ENCODE results near the gene TBP. TPM values are rescaled to one million over a fixed set of nuclear protein-coding genes. Genes with fewer than 3 reads are reported as not detected.

Gene TBP
- total and polyA plus RNA-seq, 2 of the 13 experiments (the other 11 are each of a cell fraction or from before 2014, with no cell fraction given): 21.7 to 28.1 TPM

DNA sequence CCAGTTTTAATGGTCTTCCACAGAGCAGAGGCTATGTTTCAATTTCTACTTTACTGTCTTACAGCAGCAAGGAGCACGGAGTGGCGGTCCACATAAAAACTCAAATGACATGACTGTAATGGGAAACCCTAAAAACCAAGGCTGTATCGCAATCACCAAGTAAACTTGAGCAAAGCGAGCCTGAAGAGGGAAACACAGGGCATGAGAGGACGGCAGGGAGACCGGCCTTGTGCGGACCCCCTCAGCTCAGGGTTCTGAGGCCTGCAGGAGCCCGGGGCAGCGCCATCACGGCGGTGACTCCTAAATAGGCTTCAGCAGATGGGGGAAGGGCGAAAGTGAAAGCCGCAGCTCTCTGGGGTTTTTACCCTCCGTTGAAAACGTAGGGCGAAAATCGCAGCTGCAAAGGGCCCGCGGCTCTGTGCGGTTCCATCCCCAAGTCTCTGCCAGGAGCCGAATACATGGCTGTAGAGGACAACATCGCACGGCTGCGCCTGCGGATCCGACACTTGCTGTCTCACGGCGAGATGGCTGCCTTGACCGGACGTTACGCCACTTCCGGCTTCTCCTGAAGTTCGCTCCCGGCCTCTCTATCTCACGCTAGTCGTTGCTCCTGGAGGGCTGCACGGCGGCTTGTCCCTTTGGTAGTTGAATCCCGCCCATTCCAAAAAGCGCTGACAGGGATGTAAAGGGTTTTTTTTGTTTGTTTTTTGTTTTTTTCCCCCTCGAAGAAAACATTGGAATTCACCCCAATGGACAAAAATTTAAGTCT lies 1.2 kb upstream of the TBP start, which contains the start of gene PSMB1 (continued):
- no peak for TF ChIP-seq ZKSCAN5 (CRISPR knock-in tag; IDR thresholded peaks at IDR 0.05)
- TF ChIP-seq IKZF5 (CRISPR knock-in tag; IDR thresholded peaks at IDR 0.05): peak; percentile 88; the same call in 1 of the 2 replicates
- TF ChIP-seq, protein P1, sequence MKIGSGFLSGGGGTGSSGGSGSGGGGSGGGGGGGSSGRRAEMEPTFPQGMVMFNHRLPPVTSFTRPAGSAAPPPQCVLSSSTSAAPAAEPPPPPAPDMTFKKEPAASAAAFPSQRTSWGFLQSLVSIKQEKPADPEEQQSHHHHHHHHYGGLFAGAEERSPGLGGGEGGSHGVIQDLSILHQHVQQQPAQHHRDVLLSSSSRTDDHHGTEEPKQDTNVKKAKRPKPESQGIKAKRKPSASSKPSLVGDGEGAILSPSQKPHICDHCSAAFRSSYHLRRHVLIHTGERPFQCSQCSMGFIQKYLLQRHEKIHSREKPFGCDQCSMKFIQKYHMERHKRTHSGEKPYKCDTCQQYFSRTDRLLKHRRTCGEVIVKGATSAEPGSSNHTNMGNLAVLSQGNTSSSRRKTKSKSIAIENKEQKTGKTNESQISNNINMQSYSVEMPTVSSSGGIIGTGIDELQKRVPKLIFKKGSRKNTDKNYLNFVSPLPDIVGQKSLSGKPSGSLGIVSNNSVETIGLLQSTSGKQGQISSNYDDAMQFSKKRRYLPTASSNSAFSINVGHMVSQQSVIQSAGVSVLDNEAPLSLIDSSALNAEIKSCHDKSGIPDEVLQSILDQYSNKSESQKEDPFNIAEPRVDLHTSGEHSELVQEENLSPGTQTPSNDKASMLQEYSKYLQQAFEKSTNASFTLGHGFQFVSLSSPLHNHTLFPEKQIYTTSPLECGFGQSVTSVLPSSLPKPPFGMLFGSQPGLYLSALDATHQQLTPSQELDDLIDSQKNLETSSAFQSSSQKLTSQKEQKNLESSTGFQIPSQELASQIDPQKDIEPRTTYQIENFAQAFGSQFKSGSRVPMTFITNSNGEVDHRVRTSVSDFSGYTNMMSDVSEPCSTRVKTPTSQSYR (CRISPR knock-in tag; IDR thresholded peaks at IDR 0.05; ENCODE audit: borderline replicate concordance): peak; percentile 89
- TF ChIP-seq, protein P2, sequence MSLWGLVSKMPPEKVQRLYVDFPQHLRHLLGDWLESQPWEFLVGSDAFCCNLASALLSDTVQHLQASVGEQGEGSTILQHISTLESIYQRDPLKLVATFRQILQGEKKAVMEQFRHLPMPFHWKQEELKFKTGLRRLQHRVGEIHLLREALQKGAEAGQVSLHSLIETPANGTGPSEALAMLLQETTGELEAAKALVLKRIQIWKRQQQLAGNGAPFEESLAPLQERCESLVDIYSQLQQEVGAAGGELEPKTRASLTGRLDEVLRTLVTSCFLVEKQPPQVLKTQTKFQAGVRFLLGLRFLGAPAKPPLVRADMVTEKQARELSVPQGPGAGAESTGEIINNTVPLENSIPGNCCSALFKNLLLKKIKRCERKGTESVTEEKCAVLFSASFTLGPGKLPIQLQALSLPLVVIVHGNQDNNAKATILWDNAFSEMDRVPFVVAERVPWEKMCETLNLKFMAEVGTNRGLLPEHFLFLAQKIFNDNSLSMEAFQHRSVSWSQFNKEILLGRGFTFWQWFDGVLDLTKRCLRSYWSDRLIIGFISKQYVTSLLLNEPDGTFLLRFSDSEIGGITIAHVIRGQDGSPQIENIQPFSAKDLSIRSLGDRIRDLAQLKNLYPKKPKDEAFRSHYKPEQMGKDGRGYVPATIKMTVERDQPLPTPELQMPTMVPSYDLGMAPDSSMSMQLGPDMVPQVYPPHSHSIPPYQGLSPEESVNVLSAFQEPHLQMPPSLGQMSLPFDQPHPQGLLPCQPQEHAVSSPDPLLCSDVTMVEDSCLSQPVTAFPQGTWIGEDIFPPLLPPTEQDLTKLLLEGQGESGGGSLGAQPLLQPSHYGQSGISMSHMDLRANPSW (CRISPR knock-in tag; IDR thresholded peaks at IDR 0.05; ENCODE audit: borderline replicate concordance): peak; percentile 82; the same call in 1 of the 2 replicates
- TF ChIP-seq CAMTA2 (CRISPR knock-in tag; IDR thresholded peaks at IDR 0.05; ENCODE audit: borderline replicate concordance): no peak; the same call in 1 of the 2 replicates
- TF ChIP-seq MED13 (CRISPR knock-in tag; IDR thresholded peaks at IDR 0.05): 0 out of 2 replicates have a peak, but pooled peaks have one; percentile 30
- no peak; the same call in 1 of the 2 replicates for TF ChIP-seq ZNF747 (CRISPR knock-in tag; IDR thresholded peaks at IDR 0.05; ENCODE audit: borderline replicate concordance)
- TF ChIP-seq HES4 (CRISPR knock-in tag; IDR thresholded peaks at IDR 0.05; ENCODE audit: borderline replicate concordance): no peak
- peak; percentile 32; the same call in 1 of the 2 replicates for TF ChIP-seq XBP1 (CRISPR knock-in tag; IDR thresholded peaks at IDR 0.05)
- TF ChIP-seq, protein P3, sequence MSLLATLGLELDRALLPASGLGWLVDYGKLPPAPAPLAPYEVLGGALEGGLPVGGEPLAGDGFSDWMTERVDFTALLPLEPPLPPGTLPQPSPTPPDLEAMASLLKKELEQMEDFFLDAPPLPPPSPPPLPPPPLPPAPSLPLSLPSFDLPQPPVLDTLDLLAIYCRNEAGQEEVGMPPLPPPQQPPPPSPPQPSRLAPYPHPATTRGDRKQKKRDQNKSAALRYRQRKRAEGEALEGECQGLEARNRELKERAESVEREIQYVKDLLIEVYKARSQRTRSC (CRISPR knock-in tag; IDR thresholded peaks at IDR 0.05; ENCODE audit: low read depth): 0 out of 2 replicates have a peak, but pooled peaks have one; percentile 27
- peak; percentile 94 for TF ChIP-seq ELF1 (CRISPR knock-in tag; IDR thresholded peaks at IDR 0.05)
- no peak for TF ChIP-seq ZNF317 (CRISPR knock-in tag; IDR thresholded peaks at IDR 0.05)
- TF ChIP-seq ZMYM2 (CRISPR knock-in tag; IDR thresholded peaks at IDR 0.05): no peak
- no peak for TF ChIP-seq ZNF75D (CRISPR knock-in tag; IDR thresholded peaks at IDR 0.05; ENCODE audit: borderline replicate concordance)
- TF ChIP-seq GTF2F1 (IDR thresholded peaks at IDR 0.05; ENCODE audit: low read length): no peak
- peak; percentile 93; the same call in 1 of the 2 replicates for TF ChIP-seq NFKB2 (CRISPR knock-in tag; IDR thresholded peaks at IDR 0.05; ENCODE audit: borderline replicate concordance)
- no peak for TF ChIP-seq ZNF709 (CRISPR knock-in tag; IDR thresholded peaks at IDR 0.05)
- no peak for TF ChIP-seq ZNF3 (CRISPR knock-in tag; IDR thresholded peaks at IDR 0.05)
- TF ChIP-seq ZNF576 (CRISPR knock-in tag; IDR thresholded peaks at IDR 0.05): no peak
- TF ChIP-seq RCOR2 (CRISPR knock-in tag; IDR thresholded peaks at IDR 0.05): no peak
- TF ChIP-seq ZNF605 (CRISPR knock-in tag; IDR thresholded peaks at IDR 0.05): peak; percentile 86
- no peak for TF ChIP-seq AGO1 (IDR thresholded peaks at IDR 0.05; ENCODE audit: low read depth, low read length, poor library complexity, severe bottlenecking)

Data from HepG2 (cell line).